GM21529 (cell line): Measurements from ENCODE around the gene YBX3.

Experiments
- ATAC-seq: cut with Tn5 transposase; IDR thresholded peaks from one replicate; pipeline ENCODE4 v1.9.1; 2021; ENCODE audit not compliant: unreplicated experiment

YBX3 gene

DNA sequence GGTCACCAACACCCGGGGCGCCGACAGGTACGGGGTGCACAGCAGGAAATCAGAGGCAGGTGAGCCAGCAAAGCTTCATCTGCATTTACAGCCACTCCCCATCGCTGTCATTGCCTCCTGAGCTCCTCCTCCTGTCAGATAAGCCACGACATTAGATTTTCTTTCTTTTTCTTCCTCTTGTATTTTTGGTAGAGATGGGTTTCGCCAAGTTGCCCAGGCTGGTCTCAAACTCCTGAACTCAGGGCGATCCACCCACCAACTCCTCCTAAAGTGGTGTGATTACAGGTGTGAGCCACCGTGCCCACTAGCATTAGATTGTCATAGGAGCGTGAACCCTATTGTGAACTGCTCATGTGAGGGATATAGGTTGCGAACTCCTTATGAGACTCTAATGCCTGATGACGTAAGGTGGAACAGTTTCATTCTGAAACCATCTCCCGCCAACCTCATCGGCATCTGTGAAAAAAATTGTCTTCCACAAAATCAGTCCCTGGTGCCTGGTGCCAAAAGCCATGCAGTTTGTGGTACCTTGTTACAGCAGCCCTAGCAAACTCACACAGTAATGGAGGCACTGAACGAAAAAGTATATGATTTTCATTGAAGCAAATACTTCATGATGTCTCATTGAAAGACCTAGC lies 50.8 kb downstream of the YBX3 start:
- no peak for ATAC-seq

- ATAC-seq: no peak
Observed at GRCh38 chr12:10669533-10669932, 53.6 kb downstream of the YBX3 start.

DNA sequence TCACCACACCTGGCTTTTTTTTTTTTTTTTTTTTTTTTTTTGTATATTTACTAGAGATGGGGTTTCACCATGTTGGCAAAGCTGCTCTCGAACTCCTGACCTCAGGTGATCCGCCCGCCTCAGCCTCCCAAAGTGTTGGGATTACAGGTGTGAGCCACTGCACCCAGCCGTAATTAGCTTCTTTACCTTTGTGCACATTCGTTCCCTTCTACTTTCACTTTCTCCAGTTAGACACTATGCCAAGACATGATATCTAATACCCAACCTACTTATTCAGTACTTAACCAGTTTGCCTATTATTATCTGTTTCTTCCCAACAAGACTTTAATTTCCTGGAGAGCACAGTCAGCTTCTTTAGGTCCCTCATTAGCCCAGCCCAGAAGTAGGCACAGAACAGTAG lies 54.6 kb downstream of the YBX3 start:
- ATAC-seq: no peak

DNA sequence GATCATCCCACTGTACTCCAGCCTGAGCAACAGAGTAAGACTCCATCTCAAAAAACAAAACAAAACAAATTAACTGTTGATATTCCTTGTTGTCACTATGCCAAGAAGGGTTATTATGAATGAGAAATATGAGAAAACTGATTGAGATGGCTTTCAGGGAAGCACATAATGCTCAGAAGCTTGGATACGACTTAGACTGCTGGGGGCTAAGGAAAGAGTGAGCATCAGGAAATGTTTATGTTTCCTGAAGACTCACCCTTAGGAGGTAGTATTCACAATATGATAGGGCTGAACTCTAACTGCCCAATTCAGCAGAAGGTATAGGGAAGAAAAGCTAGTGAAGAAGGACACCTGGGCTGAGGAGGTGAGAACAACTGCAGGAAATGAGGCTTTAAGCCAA lies 55.5 kb downstream of the YBX3 start:
- no peak for ATAC-seq

DNA sequence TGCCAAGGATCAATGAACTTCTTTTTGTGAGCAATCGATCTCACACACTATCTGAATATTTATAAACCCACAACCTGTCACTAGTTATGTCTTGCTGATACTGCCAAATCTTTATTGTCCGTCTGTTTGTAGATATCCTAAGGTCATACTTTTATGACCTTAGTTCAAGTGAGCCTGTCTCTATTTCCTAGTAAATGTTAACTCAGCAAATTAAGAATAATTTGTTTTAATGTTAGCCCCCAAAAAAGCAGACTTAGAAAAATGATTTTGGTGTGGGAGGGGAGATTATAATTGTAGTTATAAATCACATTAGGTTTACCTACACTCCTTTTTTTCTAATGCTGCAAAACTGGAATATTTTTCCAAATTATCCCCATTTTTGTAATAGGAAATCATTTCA lies 58.6 kb downstream of the YBX3 start:
- ATAC-seq: no peak

GRCh38 chr12:10663869-10664268 lies 59.3 kb downstream of the YBX3 start:
- no peak for ATAC-seq

DNA sequence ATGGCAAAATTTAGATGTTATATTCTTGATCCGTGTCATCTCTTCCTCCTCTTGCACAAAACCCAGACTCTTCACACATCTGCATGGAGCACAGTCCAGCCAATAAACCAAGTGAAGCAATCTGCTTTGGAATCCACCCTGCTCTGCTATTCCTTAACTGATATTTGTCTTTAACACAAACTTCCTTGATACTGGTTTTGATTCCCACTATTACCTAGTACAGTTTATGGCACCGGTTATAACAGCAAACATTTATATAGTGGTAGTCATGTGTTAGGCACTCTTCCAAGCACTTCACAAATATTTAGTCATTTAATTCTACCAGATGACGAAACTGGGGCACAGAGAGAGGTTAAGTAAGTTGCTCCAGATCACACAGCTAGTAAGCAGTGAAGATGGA lies 61.8 kb downstream of the YBX3 start:
- ATAC-seq: no peak

DNA sequence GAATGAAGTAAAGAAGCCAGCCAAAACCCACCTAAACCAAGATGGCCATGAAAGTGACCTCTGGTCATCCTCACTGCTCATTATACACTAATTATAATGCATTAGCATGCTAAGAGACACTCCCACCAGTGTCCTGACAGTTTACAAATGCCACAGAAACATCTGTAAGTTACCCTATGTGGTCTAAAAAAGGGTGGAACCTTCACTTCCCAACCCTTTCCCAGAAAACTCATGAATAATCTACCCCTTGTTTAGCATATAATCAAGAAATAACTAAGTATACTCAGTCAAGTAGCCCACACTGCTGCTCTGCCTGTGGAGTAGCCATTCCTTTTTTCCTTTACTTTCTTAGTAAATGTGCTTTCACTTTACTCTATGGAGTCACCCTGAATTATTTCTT lies 69.1 kb downstream of the YBX3 start:
- ATAC-seq: no peak

DNA sequence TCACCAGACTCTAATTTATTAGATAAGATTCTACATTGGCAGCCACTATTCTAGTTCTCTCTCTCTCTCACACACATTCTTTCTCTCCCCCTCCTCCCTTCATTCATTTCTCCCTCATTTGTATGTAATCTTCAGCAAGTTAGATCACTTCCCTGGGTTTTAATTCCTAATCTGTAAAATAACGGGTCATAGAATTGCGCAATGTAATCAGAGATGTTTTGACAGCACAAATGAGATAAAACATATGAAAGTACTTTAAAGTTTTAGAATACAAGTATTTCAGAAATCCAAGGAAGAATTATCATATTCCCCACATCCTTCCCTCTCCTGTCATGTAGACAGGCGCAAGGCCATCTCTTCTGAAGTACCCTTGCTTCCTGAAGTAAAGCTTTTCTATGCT lies 70.9 kb downstream of the YBX3 start:
- ATAC-seq: no peak
